Forelimb muscle (tissue), 1 donor: ENCODE measurements around the gene CAPZA2. TPM values are rescaled to one million over a fixed set of nuclear protein-coding genes. Genes with fewer than 3 reads are reported as not detected.
"Not testable (repeated sequence)": the region's sequence is repeated elsewhere in the genome, so short reads cannot be mapped to it uniquely, and the experiment has no call there.

Experiments
- DNase-seq: peaks from one replicate; pipeline ENCODE4 v3.0.0-alpha.2; 2013; ENCODE audit warnings: low read depth
- polyA plus RNA-seq: library from polyadenylated mRNA; unstranded; fragments of 120-200 nt; gene quantifications from one replicate; pipeline ENCODE4 v1.2.1, GENCODE V29; 2013; ENCODE audit not compliant: insufficient read length

CAPZA2 gene
- polyA plus RNA-seq = 213 TPM

DNA sequence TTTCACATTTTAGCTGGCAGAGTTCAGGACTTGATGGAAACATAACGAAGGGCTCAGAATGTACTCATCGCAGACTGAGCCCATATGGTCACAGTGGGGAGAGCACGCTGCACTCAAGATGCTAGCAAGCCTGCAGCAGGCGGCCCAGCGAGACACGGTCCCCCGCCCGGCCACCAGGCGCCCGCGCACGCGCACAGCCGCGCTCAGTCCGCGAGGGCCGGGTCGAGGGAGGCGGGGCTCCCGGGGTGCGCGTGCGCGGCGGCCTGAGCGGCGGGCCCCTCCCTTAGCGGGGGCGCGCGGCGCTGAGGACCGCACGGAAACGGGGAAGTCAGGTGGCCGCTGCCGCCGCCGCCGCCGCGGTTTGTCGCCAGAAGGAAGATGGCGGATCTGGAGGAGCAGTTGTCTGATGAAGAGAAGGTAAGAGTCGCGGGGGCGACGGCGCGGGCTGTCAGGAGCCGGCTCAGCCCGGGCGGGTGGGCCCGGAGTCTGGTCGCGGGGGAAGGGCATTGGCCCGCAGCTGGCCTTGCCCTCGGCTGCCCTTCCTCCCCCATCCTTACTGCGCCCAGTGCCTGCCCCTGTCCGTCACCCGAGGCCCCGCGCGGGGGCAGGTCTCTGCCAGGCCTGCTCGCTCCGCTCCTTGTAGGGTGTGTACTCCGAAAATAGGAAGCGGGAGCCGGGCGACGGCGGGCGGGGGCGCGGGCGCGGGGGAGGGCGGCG lies at the start of gene CAPZA2:
Gene CAPZA2, plus strand, starts transcription at position 354 of the 717 bp plus-strand sequence. Its CDS starts 25 bp downstream, at position 379.
- peak; percentile 62 for DNase-seq

DNA sequence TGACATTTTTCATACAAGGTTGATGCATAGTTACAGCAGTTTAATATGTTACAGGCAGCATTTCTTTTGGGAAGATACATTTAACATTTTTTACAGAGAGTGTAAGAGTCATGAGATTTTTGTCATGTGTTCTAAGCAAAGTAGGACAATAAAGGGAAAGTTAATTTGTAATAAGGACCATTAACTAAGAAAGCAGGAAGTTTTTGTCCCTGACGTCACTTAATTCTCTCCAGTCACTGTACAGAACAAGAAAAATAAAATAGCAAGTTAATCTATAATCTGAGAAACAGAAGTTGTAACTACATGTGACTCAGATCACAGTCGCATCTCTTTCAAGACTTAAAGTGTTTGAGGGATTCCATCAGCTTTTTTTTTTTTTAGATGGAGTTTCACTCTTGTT lies 49.5 kb upstream of the CAPZA2 start:
- DNase-seq = no peak

DNA sequence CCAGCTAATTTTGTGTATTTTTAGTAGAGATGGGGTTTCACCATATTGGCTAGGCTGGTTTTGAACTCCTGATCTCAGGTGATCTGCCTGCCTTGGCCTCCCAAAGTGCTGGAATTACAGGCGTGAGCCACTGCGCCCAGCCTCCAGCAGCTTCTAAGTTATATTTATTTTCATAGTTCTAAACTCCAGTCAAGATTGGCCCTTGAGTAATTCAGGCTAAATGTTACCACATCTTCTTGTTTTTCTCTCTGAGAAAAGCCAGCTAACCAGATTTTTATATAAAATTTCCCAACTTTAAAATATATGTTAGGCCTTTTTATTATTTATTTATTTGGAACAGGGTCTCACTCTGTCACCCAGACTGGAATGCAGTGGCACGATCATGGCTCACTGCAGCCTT lies 49.0 kb upstream of the CAPZA2 start:
- not testable (repeated sequence) for DNase-seq

DNA sequence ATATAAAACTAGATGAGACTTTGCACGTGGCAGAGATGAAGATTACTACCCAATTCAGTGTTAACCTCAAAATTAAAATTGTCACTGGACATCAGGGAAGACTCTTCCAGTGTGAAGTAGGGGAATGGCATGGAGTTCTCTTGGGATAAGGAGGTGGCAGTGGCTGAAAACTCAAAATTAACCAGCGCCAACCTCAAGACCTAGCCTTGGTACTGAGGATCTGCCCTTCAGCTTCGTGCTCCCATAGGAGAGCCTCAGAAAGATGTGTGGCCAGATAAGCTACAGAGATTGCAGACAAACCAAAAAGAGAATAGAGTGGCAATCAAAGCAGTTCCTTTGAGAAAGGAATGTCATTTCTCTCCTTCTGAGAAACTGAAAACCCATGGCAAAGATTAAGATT lies 47.3 kb upstream of the CAPZA2 start:
- DNase-seq = no peak

DNA sequence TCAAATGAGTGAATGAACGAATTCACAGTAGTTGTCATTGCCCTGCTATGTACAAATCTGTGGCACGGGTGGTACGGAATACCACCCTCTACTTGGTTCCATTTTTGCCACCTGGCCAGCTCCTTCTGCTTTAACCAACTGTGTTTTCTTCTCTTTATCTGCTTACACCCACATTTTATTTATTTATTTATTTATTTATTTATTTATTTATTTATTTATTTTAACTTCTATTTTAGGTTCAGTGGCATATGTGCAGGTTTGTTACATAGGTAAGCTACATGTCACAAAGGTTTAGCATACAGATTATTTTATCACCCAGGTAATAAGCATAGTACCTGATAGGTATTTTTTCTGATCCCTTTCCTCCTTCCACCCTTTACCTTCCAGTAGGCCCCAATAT lies 42.2 kb upstream of the CAPZA2 start:
- DNase-seq = no peak

DNA sequence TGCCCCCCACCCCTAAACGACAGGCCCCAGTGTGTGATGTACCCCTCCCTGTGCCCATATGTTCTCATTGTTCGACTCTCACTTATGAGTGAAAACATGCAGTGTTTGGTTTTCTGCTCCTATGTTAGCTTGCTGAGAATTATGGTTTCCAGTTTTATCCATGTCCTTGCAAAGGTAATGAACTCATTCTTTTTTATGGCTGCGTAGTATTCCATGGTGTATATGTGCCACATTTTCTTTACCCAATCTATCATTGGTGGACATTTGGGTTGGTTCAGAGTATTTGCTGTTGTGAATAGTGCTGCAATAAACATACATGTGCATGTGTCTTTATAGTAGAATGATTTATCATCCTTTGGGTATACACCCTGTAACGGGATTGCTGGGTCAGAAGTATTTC lies 40.7 kb upstream of the CAPZA2 start:
- not testable (repeated sequence) for DNase-seq

DNA sequence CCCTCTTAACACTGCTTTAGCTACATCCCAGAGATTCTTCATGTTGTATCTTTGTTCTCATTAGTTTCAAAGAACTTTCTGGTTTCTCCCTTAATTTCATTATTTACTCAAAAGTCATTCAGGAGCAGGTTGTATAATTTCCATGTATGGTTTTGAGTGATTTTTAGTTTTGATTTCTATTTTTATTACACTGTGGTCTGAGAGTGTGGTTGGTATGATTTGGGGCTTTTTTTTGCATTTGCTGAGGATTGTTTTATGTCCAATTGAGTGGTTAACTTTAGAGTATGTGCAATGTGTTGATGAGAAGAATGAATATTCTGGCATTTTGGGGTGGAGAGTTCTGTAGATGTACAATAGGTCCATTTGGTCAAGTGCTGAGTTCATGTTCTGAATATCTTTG lies 37.9 kb upstream of the CAPZA2 start:
- DNase-seq = no peak

DNA sequence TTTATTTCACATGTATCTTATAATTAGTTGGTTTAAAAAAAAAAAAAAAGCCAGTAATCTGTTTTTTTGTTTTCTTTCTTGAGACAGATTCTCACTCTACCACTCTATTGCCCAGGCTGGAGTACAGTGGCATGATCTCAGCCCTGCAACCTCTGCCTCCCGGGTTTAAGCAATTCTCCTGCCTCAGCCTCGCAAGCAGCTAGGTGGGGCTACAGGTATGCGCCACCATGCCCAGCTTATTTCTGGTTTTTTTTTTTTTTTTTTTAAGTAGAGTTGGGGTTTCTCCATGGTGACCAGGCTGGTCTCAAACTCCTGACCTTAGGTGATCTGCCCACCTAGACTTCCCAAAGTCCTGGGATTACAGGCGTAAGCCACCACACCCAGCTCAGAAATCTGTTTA lies 34.1 kb upstream of the CAPZA2 start:
- DNase-seq = no peak

DNA sequence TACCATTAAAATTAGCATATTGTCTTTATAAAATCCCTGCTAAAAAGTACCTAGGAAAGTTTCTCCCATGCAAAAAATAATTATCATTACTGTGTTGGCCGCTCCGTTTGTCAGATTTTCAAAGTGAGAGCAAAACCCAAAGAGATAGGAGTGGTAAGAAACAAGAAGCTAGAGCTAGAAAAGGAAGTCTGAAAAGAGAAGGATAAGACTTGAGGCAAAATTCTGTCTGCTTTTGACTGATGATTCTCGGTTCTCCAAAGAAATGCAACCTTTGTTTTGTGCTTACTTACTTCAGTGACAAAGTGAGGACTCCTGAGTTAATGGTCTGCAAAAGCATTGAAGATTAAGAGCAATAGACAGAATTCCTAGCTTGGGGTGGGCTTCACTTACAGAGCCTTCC lies 33.3 kb upstream of the CAPZA2 start:
- no peak for DNase-seq

DNA sequence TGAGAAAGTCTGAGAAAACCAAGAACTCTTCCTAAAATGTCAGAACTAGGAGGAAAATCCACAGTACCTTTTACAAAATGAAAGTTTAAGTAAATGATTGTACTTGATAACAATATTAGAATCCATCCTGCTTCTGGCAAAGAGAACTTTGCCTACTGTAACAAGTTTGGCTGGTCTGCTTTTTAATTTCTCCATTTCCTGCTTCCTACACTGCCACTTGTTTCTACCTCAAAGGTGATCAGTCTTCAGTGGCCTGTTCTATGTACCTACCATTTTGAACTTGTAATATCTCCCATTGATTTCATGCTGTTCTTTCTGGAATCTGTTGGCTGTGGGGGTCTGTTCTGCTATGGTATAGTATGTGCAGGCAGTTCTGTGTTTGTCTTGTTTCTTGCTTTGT lies 32.9 kb upstream of the CAPZA2 start:
- no peak for DNase-seq

DNA sequence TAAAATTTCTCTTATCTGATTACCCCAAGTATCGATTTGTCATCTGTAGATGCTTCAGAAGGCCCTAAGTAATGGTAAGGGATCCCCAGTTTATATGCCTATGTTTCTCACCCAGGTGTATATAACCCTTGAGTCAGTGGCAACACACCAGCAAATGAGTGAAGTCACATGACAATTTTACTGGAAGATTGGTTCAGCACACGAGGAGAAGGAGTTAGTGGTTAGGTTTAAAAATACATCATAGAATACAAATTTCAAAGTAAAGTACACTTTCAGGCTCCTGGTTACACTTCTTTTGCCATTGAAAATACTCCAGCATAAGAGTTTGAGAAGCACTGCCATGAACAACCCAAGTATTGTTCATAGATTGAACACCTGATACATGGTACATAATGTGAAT lies 29.7 kb upstream of the CAPZA2 start:
- no peak for DNase-seq

DNA sequence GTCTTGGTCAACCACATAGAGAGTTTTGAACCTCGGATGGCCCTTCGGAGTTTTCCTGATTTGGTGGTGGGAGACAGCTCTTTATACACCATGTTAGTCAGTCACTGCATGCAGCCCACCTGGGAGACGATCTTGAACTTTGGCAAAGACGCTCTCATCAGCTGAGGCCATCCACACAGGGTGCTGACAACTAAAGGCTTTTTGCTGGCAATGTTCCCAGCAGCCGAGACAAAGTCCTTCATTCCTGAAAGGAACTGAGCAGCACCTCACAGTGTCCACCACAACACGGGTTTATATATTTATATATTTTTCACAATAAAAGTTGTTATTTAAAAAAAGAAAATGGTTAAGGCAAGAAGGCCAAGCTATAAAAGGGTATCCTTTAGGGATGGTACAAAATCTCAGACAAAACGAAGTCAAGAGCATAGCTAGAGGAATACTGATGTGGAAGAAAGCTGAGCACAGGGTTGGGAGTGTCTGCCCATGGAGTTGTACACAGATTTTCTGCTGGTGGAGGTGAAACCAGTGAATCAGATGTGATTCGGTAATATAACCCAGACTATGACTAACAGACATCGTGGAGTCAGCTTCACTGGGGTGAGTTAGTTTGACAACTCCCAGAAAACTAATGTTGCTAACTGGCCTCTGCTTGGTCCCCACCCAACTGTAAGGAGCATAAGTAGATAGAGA lies 27.4 kb upstream of the CAPZA2 start:
- no peak for DNase-seq

DNA sequence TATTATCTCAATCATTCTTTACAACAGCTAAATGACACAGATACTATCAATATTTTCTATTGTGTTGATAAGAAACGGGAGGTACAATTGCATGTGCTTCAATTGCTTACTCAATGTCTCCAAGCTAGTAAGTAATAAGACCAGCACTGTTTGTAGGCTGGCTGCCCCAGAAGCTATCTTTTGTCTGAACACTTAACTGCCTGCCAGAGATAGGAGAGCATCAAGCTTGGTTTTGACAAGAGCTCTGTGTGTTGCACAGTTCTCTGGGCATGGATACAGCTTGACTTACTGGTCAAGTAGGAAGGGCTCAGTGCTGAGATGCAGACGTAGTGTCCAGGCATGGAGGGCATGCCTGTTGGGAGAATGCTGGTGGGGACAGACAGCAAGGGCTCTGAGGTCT lies 26.3 kb upstream of the CAPZA2 start:
- no peak for DNase-seq

DNA sequence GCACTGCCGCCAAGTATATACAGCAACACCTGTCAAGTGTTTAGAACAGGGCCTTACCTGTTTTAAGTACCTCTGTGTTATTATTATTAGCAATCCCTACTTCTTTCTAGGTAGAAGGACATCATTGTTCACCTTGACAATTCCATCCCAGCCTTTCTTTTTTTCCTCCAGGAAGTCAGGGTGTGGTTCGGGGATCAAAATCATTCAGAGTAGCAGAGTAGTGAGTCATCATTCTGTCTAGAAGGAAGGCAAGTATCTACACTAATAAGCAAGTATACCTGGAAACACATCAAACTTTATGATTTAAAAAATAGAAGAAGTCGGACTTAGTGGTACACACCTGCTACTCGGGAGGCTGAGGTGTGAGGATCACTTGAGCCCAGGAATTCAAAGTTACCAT lies 25.5 kb upstream of the CAPZA2 start:
- DNase-seq = no peak

DNA sequence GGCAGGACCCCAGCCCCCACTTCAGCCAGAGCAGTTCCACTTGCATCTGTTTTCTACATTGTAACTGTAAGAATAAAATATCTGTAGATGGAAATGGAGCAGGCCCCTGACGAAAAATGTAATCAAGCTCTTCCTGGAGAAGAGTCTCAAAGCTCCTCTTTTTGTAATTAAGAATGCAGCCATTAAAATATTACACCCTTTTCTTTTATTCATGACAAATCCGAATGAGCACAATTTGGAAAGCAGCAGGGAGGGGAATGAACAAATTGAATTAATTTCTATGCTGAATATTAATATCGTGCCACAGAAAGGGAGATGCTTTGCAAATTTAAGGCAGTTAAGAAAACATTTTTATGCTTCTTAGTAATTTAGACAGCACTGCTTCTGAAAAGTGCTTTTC lies 24.8 kb upstream of the CAPZA2 start:
- DNase-seq = no peak

DNA sequence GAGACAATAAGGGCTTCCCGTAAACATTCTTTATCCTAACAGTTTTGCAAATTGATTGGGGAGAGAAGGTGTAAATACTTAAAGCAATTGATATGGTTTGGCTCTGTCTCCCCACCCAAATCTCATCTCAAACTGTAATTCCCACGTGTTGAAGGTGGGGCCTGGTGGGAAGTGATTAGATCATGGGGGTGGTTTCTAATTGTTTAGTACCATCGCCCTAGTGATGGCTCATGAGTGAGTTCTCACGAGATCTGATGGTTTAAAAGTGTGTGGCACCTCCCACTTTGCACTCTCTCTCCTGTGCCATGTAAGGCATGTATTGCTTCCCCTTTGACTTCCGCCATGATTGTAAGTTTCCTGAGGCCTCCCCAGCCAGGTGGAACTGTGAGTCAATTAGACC lies 22.1 kb upstream of the CAPZA2 start:
- no peak for DNase-seq

DNA sequence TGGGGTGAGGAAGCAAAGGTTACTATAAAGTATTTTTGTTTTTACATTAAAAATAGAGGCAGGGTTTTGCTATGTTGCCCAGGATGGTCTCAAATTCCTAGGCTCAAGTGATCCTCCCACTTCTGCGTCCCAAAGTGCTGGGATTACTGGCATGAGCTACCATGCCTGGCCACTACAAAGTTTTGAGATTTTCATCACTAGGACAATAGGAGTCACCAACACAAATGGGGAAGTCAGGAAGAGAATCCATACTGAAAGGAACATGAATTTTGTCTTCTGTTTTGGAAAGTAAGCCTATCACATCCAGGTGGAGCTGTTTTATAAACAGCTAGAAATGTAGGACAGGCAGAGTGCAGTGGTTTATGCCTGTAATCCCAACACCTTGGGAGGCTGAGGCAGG lies 20.0 kb upstream of the CAPZA2 start:
- no peak for DNase-seq

DNA sequence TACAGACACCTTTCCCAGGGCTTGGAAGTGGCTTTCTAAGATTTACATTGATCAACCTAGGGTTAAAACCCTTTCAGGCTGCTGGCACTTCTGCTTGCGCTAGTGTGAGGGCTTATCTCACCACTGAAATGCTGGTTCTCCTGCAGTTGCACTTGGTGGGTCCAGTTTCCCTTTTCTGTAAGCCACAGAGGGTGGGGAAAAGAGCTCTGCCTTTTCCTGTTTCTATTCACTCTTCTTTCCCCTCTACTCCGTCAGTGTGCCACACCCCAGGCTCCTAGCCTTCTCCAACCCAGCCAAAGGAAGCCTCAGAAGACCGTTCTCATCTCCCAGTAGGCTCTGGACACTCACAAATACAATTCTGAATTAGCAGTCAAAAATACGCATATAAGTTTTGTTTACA lies 19.0 kb upstream of the CAPZA2 start:
- DNase-seq = no peak

DNA sequence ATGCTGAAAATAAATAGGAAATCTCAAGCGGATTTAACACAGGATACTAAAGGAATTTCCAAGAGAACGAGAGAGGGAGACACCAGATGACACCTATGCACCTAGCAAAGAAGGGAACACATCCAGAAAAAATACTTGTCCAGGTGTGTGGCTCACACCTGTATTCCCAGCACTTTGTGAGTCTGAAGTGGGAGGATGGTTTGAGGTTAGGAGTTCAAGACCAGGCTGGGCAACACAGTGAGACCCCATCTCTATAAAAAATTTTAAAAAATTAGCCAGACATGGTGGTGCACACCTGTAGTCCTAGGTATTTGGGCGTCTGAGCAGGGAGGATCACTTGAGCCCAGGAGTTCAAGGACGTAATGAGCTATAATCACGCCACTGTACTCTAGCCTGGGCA lies 11.2 kb upstream of the CAPZA2 start:
- DNase-seq = no peak

DNA sequence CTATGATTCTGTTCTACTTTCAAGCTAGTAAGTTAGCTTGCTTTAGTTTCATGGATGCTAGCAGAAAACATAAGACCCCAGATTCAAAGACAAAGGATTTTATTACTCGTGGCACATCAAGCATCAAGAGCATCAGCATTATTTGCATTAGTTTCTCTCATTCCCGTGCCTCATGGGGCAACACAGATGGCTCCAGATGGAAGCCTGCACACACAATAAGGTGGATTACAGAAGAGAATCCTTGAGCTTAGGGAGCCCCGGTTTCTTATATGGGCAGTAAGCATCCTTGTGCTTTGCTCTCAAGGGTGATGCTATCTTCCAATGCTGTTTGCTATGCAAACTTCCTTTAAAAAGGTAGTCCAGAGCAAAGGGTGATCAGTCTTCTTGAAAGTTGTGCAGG lies 10.7 kb upstream of the CAPZA2 start:
- no peak for DNase-seq

DNA sequence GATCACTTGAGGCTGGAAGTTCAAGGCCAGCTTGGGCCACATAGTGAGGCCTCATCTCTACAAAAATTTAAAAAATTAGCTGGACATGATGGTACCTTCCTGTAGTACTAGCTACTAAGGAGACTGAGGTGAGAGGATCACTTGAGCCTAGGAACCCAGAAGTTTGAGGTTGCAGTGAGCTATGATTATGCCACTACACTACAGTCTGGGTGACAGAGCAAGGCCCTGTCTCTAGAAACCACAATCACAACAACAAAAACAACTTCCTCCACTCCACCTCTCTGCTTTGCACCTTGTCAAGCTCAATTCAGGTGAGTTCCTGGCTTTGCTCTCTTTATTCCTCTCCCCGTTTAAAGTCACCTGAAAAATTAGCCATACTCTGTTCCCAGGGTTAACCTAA lies 8.3 kb upstream of the CAPZA2 start:
- DNase-seq = no peak

DNA sequence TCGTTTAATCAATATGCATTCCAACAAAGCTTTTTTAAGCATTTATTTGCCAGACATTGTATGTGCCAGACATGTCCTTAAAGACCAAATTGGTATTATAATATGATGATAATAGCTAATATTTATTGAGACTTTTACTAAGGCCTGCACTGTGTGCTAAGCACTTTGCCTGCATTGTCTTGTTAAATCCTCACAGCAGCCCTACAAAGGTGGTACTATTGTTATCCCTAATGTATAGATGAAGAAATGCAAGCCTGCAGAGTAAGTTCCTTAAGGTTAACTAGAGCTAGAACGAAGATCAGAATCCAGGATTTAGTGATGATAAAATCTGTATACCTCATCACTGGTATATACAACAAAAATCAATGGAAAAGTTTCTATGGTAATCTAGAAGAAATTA lies 5.3 kb upstream of the CAPZA2 start:
- DNase-seq = no peak

DNA sequence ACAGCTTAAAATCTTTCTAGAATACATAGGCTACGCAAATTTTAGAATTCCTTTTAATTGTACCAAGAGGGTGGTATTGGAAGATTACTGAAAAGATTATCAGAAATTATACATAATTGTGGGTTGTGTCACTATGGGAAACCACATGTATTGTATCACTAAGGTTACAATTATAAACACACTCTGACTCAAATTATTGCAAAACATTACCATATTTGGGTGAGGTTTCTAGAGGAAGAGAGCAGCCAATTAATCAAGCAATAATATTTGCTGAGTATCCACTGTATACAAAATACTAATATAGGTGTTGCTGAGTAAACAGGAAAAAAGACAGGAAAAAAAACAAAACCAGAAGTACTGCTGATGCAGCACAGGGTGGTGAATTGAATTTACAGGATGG lies 3.1 kb upstream of the CAPZA2 start:
- DNase-seq = no peak

DNA sequence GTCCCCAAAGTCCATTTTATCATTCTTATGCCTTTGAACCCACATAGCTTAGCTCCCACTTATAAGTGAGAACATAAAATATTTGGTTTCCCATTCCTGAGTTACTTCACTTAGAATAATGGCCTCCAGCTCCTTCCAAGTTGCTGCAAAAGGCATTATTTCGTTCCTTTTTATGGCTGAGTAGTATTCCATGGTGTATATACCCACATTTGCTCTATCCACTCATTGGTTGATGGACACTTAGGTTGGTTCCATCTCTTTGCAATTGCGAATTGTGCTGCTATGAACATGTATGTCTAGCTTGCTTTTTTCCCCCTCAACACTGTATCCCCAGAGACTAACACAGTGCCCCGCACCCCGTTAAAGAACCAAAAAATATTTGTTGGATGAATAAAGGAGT lies 670 bp upstream of the CAPZA2 start:
- DNase-seq = no peak
